CD4-positive, alpha-beta T cell treated with Interleukin-12 subunit alpha and Interleukin-12 subunit beta, for 1 hour (primary cell): Measurements from ENCODE around the gene GCLM.
A peak's percentile ranks its signal among the peaks of the same experiment; 100 is the strongest.
"Not testable (repeated sequence)": the region's sequence is repeated elsewhere in the genome, so short reads cannot be mapped to it uniquely, and the experiment has no call there.

Experiments used
- DNase-seq: peaks from one replicate; pipeline ENCODE4 v3.0.0-alpha.2; 2020

Gene GCLM

GRCh38 chr1:93882269-93882668, 27.0 kb downstream of the GCLM start:
- DNase-seq, result no peak

GRCh38 chr1:93880731-93881130, 28.5 kb downstream of the GCLM start:
- DNase-seq, result no peak

GRCh38 chr1:93878889-93879586, 30.2 kb downstream of the GCLM start, which contains the start of gene DNTTIP2:
Gene DNTTIP2, minus strand, starts transcription at chr1:93879206. Its CDS starts 58 bp downstream, at chr1:93879148.
- DNase-seq, result peak; percentile 90

GRCh38 chr1:93878501-93878888, 30.7 kb downstream of the GCLM start:
- DNase-seq, result peak; percentile 67

GRCh38 chr1:93877529-93877928, 31.7 kb downstream of the GCLM start:
- no peak for DNase-seq

- DNase-seq, result no peak
Measured at GRCh38 chr1:93876244-93876643, 33.0 kb downstream of the GCLM start.

GRCh38 chr1:93874025-93874651, 35.1 kb downstream of the GCLM start:
- peak; percentile 50 for DNase-seq

GRCh38 chr1:93871366-93871765, 37.9 kb downstream of the GCLM start:
- no peak for DNase-seq

- no peak for DNase-seq
Measured at GRCh38 chr1:93869653-93870052, 39.6 kb downstream of the GCLM start.

- not testable (repeated sequence) for DNase-seq
Measured at GRCh38 chr1:93868492-93868891, 40.7 kb downstream of the GCLM start.

- no peak for DNase-seq
Measured at GRCh38 chr1:93865253-93865652, 44.0 kb downstream of the GCLM start.

- DNase-seq, result no peak
Measured at GRCh38 chr1:93864175-93864574, 45.1 kb downstream of the GCLM start.

- DNase-seq, result not testable (repeated sequence)
Measured at GRCh38 chr1:93857653-93858052, 51.6 kb downstream of the GCLM start.

- DNase-seq, result peak; percentile 21
Measured at GRCh38 chr1:93855983-93856382, 53.2 kb downstream of the GCLM start.

GRCh38 chr1:93853940-93854339, 55.3 kb downstream of the GCLM start:
- DNase-seq, result no peak

GRCh38 chr1:93851878-93852277, 57.4 kb downstream of the GCLM start:
- no peak for DNase-seq

GRCh38 chr1:93851327-93851712, 57.9 kb downstream of the GCLM start:
- DNase-seq, result no peak

- DNase-seq, result peak; percentile 58
Measured at GRCh38 chr1:93850687-93851326, 58.4 kb downstream of the GCLM start.

- DNase-seq, result no peak
Measured at GRCh38 chr1:93848350-93848883, 60.8 kb downstream of the GCLM start.

GRCh38 chr1:93847811-93848288, 61.4 kb downstream of the GCLM start:
- DNase-seq, result peak; percentile 79

- peak; percentile 94 for DNase-seq
Measured at GRCh38 chr1:93846992-93847810, 62.0 kb downstream of the GCLM start.

- peak; percentile 87 for DNase-seq
Measured at GRCh38 chr1:93846206-93846991, 62.8 kb downstream of the GCLM start.
